Activated B cell treated with CpG ODN at 0.5 μM for 24 hours (primary cell): Measurements from ENCODE around the gene C3AR1. TPM values are rescaled to one million over a fixed set of nuclear protein-coding genes. Genes with fewer than 3 reads are reported as not detected.
"Not testable (repeated sequence)": the region's sequence is repeated elsewhere in the genome, so short reads cannot be mapped to it uniquely, and the experiment has no call there.

Experiments
- ATAC-seq: fragments of 200-7000 bp; cut with Tn5 transposase; one replicate; pipeline ENCODE4 v1.10.0; 2021; ENCODE audit warnings: low read depth, mild to moderate bottlenecking, moderate library complexity
- CTCF ChIA-PET: fragments of 350-600 bp; sonication (Branson Sonifier 250); formaldehyde crosslinking; loops from one replicate; lab custom pipeline; 2021; ENCODE audit warnings: antibody characterized with exemption; lab: Charles Lee
- POLR2A ChIA-PET: fragments of 350-600 bp; sonication (Branson Sonifier 250); formaldehyde crosslinking; loops from one replicate; lab custom pipeline; 2021; ENCODE audit warnings: antibody characterized with exemption; lab: Charles Lee
- DNase-seq: peaks from one replicate; pipeline ENCODE4 v3.0.0; 2022
- H3K27ac Mint-ChIP-seq: one replicate; pipeline ENCODE4 v1.8.0; 2020; ENCODE audit warnings: mixed read lengths
- H3K27me3 Mint-ChIP-seq: one replicate; pipeline ENCODE4 v1.8.0; 2021; ENCODE audit warnings: mixed read lengths
- H3K36me3 Mint-ChIP-seq: one replicate; pipeline ENCODE4 v1.8.0; 2021; ENCODE audit warnings: low read depth, mixed read lengths
- H3K4me1 Mint-ChIP-seq: one replicate; pipeline ENCODE4 v1.8.0; 2021; ENCODE audit warnings: mixed read lengths
- H3K4me3 Mint-ChIP-seq: one replicate; pipeline ENCODE4 v1.8.0; 2020; ENCODE audit warnings: mild to moderate bottlenecking, mixed read lengths
- H3K9me3 Mint-ChIP-seq: one replicate; pipeline ENCODE4 v1.8.0; 2020; ENCODE audit warnings: mixed read lengths
- CTCF ChIP-seq: fragments of 200-600 bp; IDR thresholded peaks from one replicate; pipeline ENCODE4 v1.8.0; 2022; ENCODE audit warnings: antibody characterized with exemption, mild to moderate bottlenecking
- intact Hi-C: fragments of 100-400 bp; cut with micrococcal nuclease; formaldehyde crosslinking; loops from one replicate; pipeline ENCODE4 v1.15.1; 2024
- total RNA-seq: library from RNA; stranded (reverse); gene quantifications from 2 replicates; pipeline ENCODE4 v1.2.3, GENCODE V29; 2022

The C3AR1 gene
- 0.11 and 0.29 TPM in 2 replicates for total RNA-seq

- Mint-ChIP-seq H3K27ac (no peak within 1 kb of the TSS), H3K9me3 (no peaks in the 10 kb centered on the region), H3K4me1 (peaks cover 11% of the 10 kb centered on the region), H3K4me3 (no peak within 1 kb of the TSS), H3K36me3 (no peaks in the 10 kb centered on the region), H3K27me3 (no peaks in the 10 kb centered on the region)
- CTCF ChIA-PET, result interaction anchor here (0.9 to 2.0 kb wide), 2 partner anchors 12 to 21 kb away, joined by 3 to 6 read pairs; no protein-coding TSS in a partner anchor
- DNase-seq, result no peak
- POLR2A ChIA-PET, result no interaction called here
- intact Hi-C loops, result no loop called here
- no peak for TF ChIP-seq CTCF
- ATAC-seq, result peak; percentile 61
Observed at GRCh38 chr12:8065991-8066594, at the start of gene C3AR1. Gene C3AR1, minus strand, starts transcription at chr12:8066359. Its CDS starts 6,174 bp downstream, at chr12:8060185.

GRCh38 chr12:8113117-8113516 is 47.0 kb upstream of the C3AR1 start:
- H3K9me3 Mint-ChIP-seq, H3K36me3 Mint-ChIP-seq, H3K27me3 Mint-ChIP-seq, H3K4me3 Mint-ChIP-seq, H3K27ac Mint-ChIP-seq, intact Hi-C loops, ATAC-seq, DNase-seq, POLR2A ChIA-PET, H3K4me1 Mint-ChIP-seq, CTCF ChIA-PET: not testable (repeated sequence)

GRCh38 chr12:8108808-8109398 is 42.7 kb upstream of the C3AR1 start:
- Mint-ChIP-seq H3K9me3 (peaks cover 4% of the 10 kb centered on the region), H3K4me1 (peaks cover 2% of the 10 kb centered on the region), H3K27ac (no peak overlapping the region), H3K27me3 (no peaks in the 10 kb centered on the region), H3K4me3 (no peak overlapping the region), H3K36me3 (peaks cover 37% of the 10 kb centered on the region)
- ChIA-PET CTCF (interaction anchor here (0.6 to 3.7 kb wide), 8 partner anchors 9 to 134 kb away, joined by 3 to 19 read pairs (median 5); partner anchors contain the start of gene CLEC4A), POLR2A (interaction anchor here (0.6 kb wide), 1 partner anchor 129 kb away, joined by 3 read pairs; no protein-coding TSS in a partner anchor)
- DNase-seq, result peak; percentile 45
- peak; percentile 77 for ATAC-seq
- peak; percentile 97 for TF ChIP-seq CTCF
- intact Hi-C loops, result loop anchor here (1.0 kb wide), 4 partner anchors 71 to 281 kb away; no protein-coding TSS in a partner anchor

- TF ChIP-seq CTCF, result no peak
- no peaks in the 10 kb centered on the region for H3K27me3 Mint-ChIP-seq
- ChIA-PET POLR2A (no interaction called here), CTCF (no interaction called here)
- no peaks in the 10 kb centered on the region for H3K9me3 Mint-ChIP-seq
- no peaks in the 10 kb centered on the region for H3K4me1 Mint-ChIP-seq
- H3K27ac Mint-ChIP-seq, result no peak overlapping the region
- no peak for DNase-seq
- H3K4me3 Mint-ChIP-seq, result no peak overlapping the region
- H3K36me3 Mint-ChIP-seq, result peaks cover 56% of the 10 kb centered on the region
- intact Hi-C loops, result no loop called here
- ATAC-seq, result no peak
Observed at GRCh38 chr12:8099235-8099634, 33.1 kb upstream of the C3AR1 start.

GRCh38 chr12:8096281-8096915 is 30.2 kb upstream of the C3AR1 start:
- Mint-ChIP-seq H3K9me3 (no peaks in the 10 kb centered on the region), H3K36me3 (peaks cover 74% of the 10 kb centered on the region), H3K4me3 (no peak overlapping the region), H3K27me3 (no peaks in the 10 kb centered on the region), H3K4me1 (no peaks in the 10 kb centered on the region), H3K27ac (no peak overlapping the region)
- TF ChIP-seq CTCF, result no peak
- ChIA-PET CTCF (no interaction called here), POLR2A (no interaction called here)
- DNase-seq (no peak), ATAC-seq (no peak)
- intact Hi-C loops, result no loop called here
